NB4 (cell line): ENCODE results near the gene LMBR1.

Experiments used
- DNase-seq: peaks from one replicate; pipeline ENCODE4 v3.0.0; 2010; ENCODE audit warnings: low read depth
- H3K4me3 ChIP-seq: one replicate; pipeline ENCODE4 v1.5.1; 2011; ENCODE audit warnings: mild to moderate bottlenecking, low read depth, low read length, moderate library complexity
- CTCF ChIP-seq: IDR thresholded peaks from one replicate; pipeline ENCODE4 v1.5.1; 2012; ENCODE audit warnings: low read depth, low read length
- MYC ChIP-seq: IDR thresholded peaks from 2 replicates; pipeline ENCODE4 v1.6.1; 2011; ENCODE audit warnings: low read depth, low read length
- POLR2A ChIP-seq: IDR thresholded peaks from 2 replicates; pipeline ENCODE4 v1.6.1; 2011; ENCODE audit warnings: mild to moderate bottlenecking; ENCODE audit not compliant: insufficient read length; ENCODE audit errors: extremely low read depth
- TF ChIP-seq, protein P1 (sequence below): IDR thresholded peaks from 2 replicates; pipeline ENCODE4 v1.6.1; 2011; ENCODE audit warnings: low read depth, low read length

LMBR1 gene

GRCh38 chr7:156739596-156739995, 153.4 kb downstream of the LMBR1 start:
- no peak overlapping the region for H3K4me3 ChIP-seq
- TF ChIP-seq MYC: no peak
- no peak for TF ChIP-seq POLR2A
- TF ChIP-seq, protein P1, sequence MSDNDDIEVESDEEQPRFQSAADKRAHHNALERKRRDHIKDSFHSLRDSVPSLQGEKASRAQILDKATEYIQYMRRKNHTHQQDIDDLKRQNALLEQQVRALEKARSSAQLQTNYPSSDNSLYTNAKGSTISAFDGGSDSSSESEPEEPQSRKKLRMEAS: no peak
- TF ChIP-seq CTCF: no peak
- no peak for DNase-seq

- DNase-seq: no peak
- TF ChIP-seq MYC (no peak), CTCF (no peak), POLR2A (no peak)
- TF ChIP-seq, protein P1: no peak
- H3K4me3 ChIP-seq: no peak overlapping the region
These were observed 157.1 kb downstream of the LMBR1 start for GRCh38 chr7:156735851-156736250.

DNA sequence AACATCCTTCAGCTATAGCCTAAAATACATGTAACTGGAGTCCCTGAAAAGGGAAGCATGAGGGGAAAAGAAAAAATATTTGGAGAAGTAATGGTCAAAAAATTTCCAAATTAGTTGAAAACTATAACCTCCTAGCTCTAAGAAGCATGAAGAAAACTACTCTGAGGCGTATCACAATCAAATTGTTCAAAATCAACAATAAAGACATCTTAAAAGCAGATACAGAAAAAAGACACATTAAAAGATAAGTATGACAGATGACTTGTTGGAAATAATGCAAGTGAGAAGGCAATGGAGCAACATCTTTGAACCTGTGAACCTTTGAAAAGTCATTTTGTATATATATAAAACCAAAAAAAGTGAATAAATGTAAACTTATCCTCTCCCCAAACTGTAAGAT, 159.3 kb downstream of the LMBR1 start:
- TF ChIP-seq, protein P1: no peak
- TF ChIP-seq MYC (no peak), POLR2A (no peak), CTCF (no peak)
- no peak for DNase-seq

GRCh38 chr7:156732091-156732625, 160.8 kb downstream of the LMBR1 start:
- no peak overlapping the region for H3K4me3 ChIP-seq
- TF ChIP-seq, protein P1: no peak
- TF ChIP-seq MYC (no peak), CTCF (no peak), POLR2A (no peak)
- no peak for DNase-seq

More for the DNA sequence above, 159.3 kb downstream of the LMBR1 start:
- no peak overlapping the region for H3K4me3 ChIP-seq

DNA sequence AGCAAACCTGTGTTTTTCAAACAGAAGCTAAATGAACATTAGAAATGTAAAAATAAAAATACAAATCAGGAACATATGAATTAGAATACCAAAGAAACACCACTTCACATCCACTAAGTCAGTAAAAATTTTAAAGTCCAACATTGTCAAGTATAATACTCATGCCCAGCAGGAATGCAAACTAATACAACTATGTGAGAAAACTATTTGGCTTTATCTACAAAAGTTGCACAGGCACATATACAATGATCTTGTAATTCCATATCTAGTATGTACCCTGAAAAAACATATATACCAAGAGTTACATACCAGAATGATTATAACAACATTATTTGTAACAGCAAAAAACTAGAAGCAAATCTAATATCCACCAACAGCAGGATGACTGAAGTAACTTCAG, 161.3 kb downstream of the LMBR1 start:
- TF ChIP-seq MYC: no peak
- TF ChIP-seq, protein P1: no peak
- TF ChIP-seq POLR2A: no peak
- TF ChIP-seq CTCF: no peak
- DNase-seq: no peak
- H3K4me3 ChIP-seq: no peak overlapping the region
